ENCODE data around the gene ARMC8.

ARMC8 gene

GRCh38 chr3:138222942-138223287 lies 35.8 kb downstream of the ARMC8 start:
- TF ChIP-seq CTCF (IDR thresholded peaks at IDR 0.05; ENCODE audit: insufficient read depth, low read depth, low read length, missing control alignments) = no peak
- DNase-seq (ENCODE audit: low read depth) = no peak
- no peak overlapping the region for H3K4me3 ChIP-seq (ENCODE audit: low read length)

DNA sequence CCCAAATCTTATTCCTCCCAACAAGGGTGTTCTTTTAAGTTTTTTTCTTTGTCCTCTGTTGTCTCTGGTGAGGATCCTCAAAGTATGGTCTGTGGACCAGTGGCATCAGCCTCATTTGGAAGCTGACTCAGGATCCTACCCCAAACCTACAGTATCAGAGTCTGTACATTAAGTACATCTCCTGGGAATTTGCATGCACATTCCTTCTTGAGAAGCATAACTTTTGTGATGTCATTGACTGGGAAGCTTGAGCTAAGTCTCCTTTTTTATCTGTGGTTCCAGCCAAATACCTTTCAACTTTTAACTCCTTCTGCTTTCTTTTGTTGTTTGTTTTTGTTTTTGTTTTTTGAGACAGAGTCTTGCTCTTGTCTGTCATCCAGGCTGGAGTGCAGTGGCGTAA lies 40.5 kb downstream of the ARMC8 start:
- H3K4me3 ChIP-seq (ENCODE audit: low read length) = no peak overlapping the region
- no peak for TF ChIP-seq CTCF (IDR thresholded peaks at IDR 0.05; ENCODE audit: insufficient read depth, low read depth, low read length, missing control alignments)
- no peak for DNase-seq (ENCODE audit: low read depth)

DNA sequence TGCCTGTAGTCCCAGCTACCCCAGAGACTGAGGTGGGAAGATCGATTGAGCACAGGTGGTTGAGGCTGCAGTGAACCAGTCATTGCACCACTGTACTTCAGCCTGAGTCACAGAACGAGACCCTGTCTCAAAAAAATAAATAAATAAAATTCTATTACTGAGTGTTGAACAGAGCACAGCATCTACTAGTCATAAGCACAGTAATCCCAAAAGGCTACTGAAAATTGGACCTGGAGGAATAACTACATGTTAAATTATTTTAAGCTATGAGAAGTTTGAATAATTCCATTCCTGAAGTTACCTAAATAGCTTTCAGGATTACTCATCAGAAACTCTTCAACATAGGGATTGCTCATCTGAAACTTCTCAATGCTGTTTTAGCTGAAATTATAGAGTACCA lies 43.4 kb downstream of the ARMC8 start:
- H3K4me3 ChIP-seq (ENCODE audit: low read length) = no peak overlapping the region
- TF ChIP-seq CTCF (IDR thresholded peaks at IDR 0.05; ENCODE audit: insufficient read depth, low read depth, low read length, missing control alignments) = no peak
- peak; percentile 14 for DNase-seq (ENCODE audit: low read depth)

GRCh38 chr3:138232705-138233364 lies 45.7 kb downstream of the ARMC8 start:
- H3K4me3 ChIP-seq (ENCODE audit: low read length) = no peak overlapping the region
- no peak for DNase-seq (ENCODE audit: low read depth)
- no peak for TF ChIP-seq CTCF (IDR thresholded peaks at IDR 0.05; ENCODE audit: insufficient read depth, low read depth, low read length, missing control alignments)

GRCh38 chr3:138234401-138235179 lies 47.5 kb downstream of the ARMC8 start:
- no peak for DNase-seq (ENCODE audit: low read depth)
- TF ChIP-seq CTCF (IDR thresholded peaks at IDR 0.05; ENCODE audit: insufficient read depth, low read depth, low read length, missing control alignments) = no peak
- H3K4me3 ChIP-seq (ENCODE audit: low read length) = no peak overlapping the region

DNA sequence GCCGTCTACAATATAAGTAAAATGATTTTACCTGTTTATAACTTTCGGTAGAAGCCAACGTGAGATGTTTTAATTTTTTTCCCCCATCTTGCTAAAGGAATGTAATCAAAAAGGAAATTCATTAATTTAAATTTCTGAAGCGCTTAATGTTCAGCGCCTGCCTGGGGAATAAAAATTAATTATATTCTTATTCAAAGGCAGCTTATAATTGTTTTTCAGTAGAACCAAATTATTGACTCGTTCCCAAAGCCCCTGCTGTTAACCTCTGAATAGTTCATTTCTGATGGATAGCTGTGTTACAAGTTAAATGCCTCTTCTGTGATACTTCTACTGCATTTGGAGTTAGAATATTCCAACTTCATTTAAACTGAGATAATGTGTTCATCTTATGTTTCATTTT lies 51.6 kb downstream of the ARMC8 start:
- no peak for DNase-seq (ENCODE audit: low read depth)
- no peak overlapping the region for H3K4me3 ChIP-seq (ENCODE audit: low read length)
- TF ChIP-seq CTCF (IDR thresholded peaks at IDR 0.05; ENCODE audit: insufficient read depth, low read depth, low read length, missing control alignments) = no peak

GRCh38 chr3:138241061-138241460 lies 54.0 kb downstream of the ARMC8 start:
- peak; percentile 7 for DNase-seq (ENCODE audit: low read depth)
- H3K4me3 ChIP-seq (ENCODE audit: low read length) = no peak overlapping the region
- TF ChIP-seq CTCF (IDR thresholded peaks at IDR 0.05; ENCODE audit: insufficient read depth, low read depth, low read length, missing control alignments) = no peak

Data from epithelial cell of esophagus (primary cell).